Vagina (tissue), 2 donors: ENCODE measurements around the gene DPH3. TPM values are rescaled to one million over a fixed set of nuclear protein-coding genes. Genes with fewer than 3 reads are reported as not detected.

Source experiments
- DNase-seq, 2 donors: peaks; one replicate each; pipeline ENCODE4 v3.0.0-alpha.2; 2017; ENCODE audit errors: extremely low spot score in 2 of 2
- H3K27ac ChIP-seq: fragments of 200-600 bp; sonication (generic); one replicate; pipeline ENCODE4 v1.5.1; 2019
- H3K27me3 ChIP-seq: fragments of 200-600 bp; sonication (generic); one replicate; pipeline ENCODE4 v1.5.1; 2019
- H3K36me3 ChIP-seq, 2 donors: fragments of 200-600 bp; sonication (generic); one replicate each; pipeline ENCODE4 v1.5.1; 2017 to 2019
- H3K4me1 ChIP-seq: fragments of 200-600 bp; sonication (generic); one replicate; pipeline ENCODE4 v1.5.1; 2019
- H3K4me3 ChIP-seq, 2 donors: fragments of 200-600 bp; sonication (generic); 1 replicate in 1 of 2; 2 replicates in 1 of 2; pipeline ENCODE4 v1.5.1; 2016 to 2019
- H3K9me3 ChIP-seq: fragments of 200-600 bp; sonication (generic); one replicate; pipeline ENCODE4 v1.5.1; 2019
- POLR2A ChIP-seq, 2 donors: fragments of 450-650 bp; IDR thresholded peaks; one replicate each; pipeline ENCODE4 v1.6.1; 2017; ENCODE audit warnings: antibody characterized with exemption in 2 of 2, mild to moderate bottlenecking in 2 of 2, moderate library complexity in 2 of 2
- POLR2AphosphoS5 ChIP-seq, 2 donors: sonication (generic); formaldehyde crosslinking; IDR thresholded peaks; one replicate each; pipeline ENCODE4 v1.9.0; 2017; ENCODE audit warnings: antibody characterized with exemption in 2 of 2, mild to moderate bottlenecking in 2 of 2, low read depth in 1 of 2; ENCODE audit not compliant: insufficient read depth in 1 of 2
- intact Hi-C: fragments of 100-400 bp; cut with DNase I; formaldehyde crosslinking; loops from one replicate; pipeline ENCODE4 v1.15.1; 2023
- total RNA-seq: library from RNA; depleted of rRNA; stranded (reverse); fragments of >200 nt; gene quantifications from one replicate; pipeline ENCODE4 v1.2.3, GENCODE V29; 2016
- TF ChIP-seq, protein P1 (sequence below), 3 experiments: fragments of 450-650 bp in 2 of 3; fragments of 200-600 bp in 1 of 3; sonication (generic) in 1 of 3; IDR thresholded peaks; one replicate each; pipeline ENCODE4 v1.5.1; 2017 to 2019; ENCODE audit warnings: antibody characterized with exemption in 3 of 3, mild to moderate bottlenecking in 2 of 3, moderate library complexity in 2 of 3

DPH3 gene
- total RNA-seq, 1 donor from 2014 or later: 14.5 TPM

DNA sequence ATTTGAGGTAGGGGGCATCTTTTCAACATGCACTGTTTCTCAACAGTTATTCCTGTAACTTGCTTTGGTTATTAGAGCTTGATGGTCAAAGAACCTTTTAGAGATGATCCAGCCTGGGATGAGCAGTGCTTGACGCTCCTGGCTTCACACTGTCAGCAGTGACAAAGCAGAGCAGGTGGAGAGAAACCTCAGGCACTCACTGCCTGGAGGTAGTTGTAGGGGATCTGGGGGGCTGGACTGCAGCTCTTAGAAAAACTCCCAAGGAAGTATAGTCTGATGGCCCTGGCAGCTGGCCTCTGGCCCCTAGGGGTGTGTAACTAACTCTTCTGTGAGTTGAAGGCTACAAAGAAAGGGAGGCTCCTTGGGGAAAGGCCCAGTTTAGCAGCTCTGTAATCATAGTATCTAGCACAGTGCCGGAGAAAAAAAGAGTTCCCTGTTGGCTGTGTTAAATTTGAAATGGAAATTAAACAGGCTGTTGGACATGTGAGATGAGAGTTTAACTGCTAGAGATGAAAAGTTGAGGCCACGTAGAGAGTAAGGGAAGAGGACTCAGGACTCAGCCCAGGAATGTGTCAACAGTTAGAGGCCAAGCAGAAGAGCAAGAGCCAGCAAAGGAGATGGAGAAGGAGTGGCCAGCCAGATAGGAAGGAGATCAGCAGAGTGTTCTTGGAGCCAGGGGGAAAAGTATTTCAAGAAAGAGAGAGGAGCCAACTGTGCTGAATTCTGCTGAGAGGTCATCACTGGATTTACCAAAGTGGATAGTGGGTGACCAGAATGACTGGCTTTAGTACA lies 14.5 kb upstream of the DPH3 start:
- DNase-seq: no peak
- TF ChIP-seq, protein P1, sequence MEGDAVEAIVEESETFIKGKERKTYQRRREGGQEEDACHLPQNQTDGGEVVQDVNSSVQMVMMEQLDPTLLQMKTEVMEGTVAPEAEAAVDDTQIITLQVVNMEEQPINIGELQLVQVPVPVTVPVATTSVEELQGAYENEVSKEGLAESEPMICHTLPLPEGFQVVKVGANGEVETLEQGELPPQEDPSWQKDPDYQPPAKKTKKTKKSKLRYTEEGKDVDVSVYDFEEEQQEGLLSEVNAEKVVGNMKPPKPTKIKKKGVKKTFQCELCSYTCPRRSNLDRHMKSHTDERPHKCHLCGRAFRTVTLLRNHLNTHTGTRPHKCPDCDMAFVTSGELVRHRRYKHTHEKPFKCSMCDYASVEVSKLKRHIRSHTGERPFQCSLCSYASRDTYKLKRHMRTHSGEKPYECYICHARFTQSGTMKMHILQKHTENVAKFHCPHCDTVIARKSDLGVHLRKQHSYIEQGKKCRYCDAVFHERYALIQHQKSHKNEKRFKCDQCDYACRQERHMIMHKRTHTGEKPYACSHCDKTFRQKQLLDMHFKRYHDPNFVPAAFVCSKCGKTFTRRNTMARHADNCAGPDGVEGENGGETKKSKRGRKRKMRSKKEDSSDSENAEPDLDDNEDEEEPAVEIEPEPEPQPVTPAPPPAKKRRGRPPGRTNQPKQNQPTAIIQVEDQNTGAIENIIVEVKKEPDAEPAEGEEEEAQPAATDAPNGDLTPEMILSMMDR (IDR thresholded peaks at IDR 0.05): no peak
- TF ChIP-seq POLR2AphosphoS5 (IDR thresholded peaks at IDR 0.05; ENCODE audit: insufficient read depth in 1 of 2, low read depth in 1 of 2) (no peak), POLR2A (IDR thresholded peaks at IDR 0.05) (no peak)
- no peak overlapping the region for H3K4me3 ChIP-seq
- H3K9me3 ChIP-seq: no peaks in the 10 kb centered on the region
- no peaks in the 10 kb centered on the region for H3K4me1 ChIP-seq
- H3K27ac ChIP-seq: no peak overlapping the region
- intact Hi-C loops: no loop called here
- peaks cover 0 to 8% of the 10 kb centered on the region in 2 donors for H3K36me3 ChIP-seq
- no peaks in the 10 kb centered on the region for H3K27me3 ChIP-seq

DNA sequence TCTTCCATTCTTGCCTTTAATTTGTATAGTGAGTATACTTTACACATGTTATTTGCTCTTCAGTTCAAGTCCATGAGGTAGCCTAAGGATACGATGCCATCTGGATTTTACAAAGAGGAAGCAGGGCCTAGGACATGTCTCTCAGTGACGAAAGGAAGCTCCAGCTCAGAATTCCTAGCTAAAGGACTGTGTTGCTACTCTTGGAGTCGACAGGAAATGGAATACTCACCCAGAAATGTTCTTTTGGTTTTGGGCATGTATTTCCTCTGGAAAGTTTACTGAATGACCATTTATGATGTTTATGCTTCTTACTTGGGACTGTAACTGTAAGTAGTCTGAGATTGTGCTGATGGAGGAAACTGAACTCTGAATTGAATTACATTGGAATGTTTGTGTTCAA lies 12.7 kb upstream of the DPH3 start:
- H3K4me3 ChIP-seq: no peak overlapping the region
- intact Hi-C loops: no loop called here
- H3K36me3 ChIP-seq: peaks cover 0 to 8% of the 10 kb centered on the region in 2 donors
- no peak for DNase-seq
- no peaks in the 10 kb centered on the region for H3K4me1 ChIP-seq
- H3K27me3 ChIP-seq: no peaks in the 10 kb centered on the region
- H3K9me3 ChIP-seq: no peaks in the 10 kb centered on the region
- no peak overlapping the region for H3K27ac ChIP-seq
- TF ChIP-seq POLR2A (IDR thresholded peaks at IDR 0.05): no peak
- TF ChIP-seq POLR2AphosphoS5 (IDR thresholded peaks at IDR 0.05; ENCODE audit: insufficient read depth in 1 of 2, low read depth in 1 of 2): no peak
- TF ChIP-seq, protein P1 (IDR thresholded peaks at IDR 0.05): no peak

DNA sequence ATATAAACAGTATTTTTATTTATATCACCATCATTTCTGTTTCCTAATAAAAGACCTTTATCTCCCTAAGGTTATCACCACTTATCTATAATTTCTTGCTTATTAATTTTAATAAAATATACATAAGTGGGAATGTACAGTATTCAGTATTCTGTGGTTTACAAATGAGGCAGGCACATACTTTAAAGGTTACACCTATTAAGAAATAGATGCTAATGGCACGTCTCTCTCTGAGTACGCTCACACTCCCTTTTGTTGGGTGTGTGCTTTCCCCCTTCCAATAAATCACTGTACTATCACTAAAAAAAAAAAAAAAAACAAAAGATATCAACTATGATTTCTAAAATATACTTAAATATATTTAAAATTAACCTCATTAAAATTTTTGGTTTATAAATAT lies 9.1 kb upstream of the DPH3 start:
- no peak for TF ChIP-seq POLR2A (IDR thresholded peaks at IDR 0.05)
- TF ChIP-seq POLR2AphosphoS5 (IDR thresholded peaks at IDR 0.05; ENCODE audit: insufficient read depth in 1 of 2, low read depth in 1 of 2): no peak
- intact Hi-C loops: no loop called here
- Histone ChIP-seq H3K9me3 (no peaks in the 10 kb centered on the region), H3K27me3 (no peaks in the 10 kb centered on the region), H3K27ac (no peak overlapping the region), H3K4me3 (no peak overlapping the region), H3K36me3 (peaks cover 0 to 16% of the 10 kb centered on the region in 2 donors), H3K4me1 (no peaks in the 10 kb centered on the region)
- DNase-seq: no peak

DNA sequence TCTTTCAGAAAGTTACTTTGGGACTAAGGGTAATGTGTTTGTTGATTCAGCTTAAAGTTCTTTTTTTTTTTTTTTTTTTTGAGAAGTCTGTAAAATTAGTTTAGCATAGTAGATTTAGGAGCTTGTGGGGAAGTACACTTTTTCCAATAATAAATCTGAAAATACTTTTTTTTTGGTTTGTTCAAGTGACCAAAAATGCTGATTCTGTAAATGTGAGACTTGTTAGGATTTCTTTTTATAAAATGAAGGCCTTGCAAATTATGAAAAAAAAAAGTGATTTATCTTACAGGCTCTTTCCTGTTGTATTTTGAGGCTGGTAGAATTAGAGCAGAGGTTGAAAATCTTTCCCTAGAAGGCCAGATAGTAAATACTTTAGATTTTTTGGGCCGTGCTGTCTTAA lies 7.8 kb upstream of the DPH3 start:
- no peak for DNase-seq
- H3K4me1 ChIP-seq: no peaks in the 10 kb centered on the region
- H3K4me3 ChIP-seq: no peak overlapping the region
- TF ChIP-seq, protein P1 (IDR thresholded peaks at IDR 0.05): no peak
- TF ChIP-seq POLR2AphosphoS5 (IDR thresholded peaks at IDR 0.05; ENCODE audit: insufficient read depth in 1 of 2, low read depth in 1 of 2) (no peak), POLR2A (IDR thresholded peaks at IDR 0.05) (no peak)
- H3K27ac ChIP-seq: no peak overlapping the region
- no peaks in the 10 kb centered on the region for H3K9me3 ChIP-seq
- intact Hi-C loops: no loop called here
- peaks cover 0 to 13% of the 10 kb centered on the region in 2 donors for H3K36me3 ChIP-seq
- no peaks in the 10 kb centered on the region for H3K27me3 ChIP-seq

DNA sequence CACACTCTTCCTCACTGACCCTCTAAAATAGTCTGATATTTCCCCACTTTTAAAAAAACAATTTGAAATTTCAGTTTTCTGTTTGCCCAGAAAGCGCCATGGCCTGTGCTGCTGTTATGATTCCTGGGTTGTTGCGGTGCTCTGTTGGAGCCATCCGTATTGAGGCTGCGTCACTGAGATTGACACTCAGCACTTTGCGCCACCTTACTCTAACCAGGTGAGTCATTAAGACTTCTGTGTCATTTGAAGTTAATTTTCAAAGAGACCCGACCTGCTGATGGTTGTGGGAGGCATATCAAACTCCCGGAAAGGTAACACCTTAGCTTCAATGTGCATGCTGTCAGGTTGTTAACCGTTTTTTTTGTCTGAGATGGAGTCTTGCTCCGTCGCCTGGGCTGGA lies 6.1 kb upstream of the DPH3 start:
- intact Hi-C loops: no loop called here
- peaks cover 0 to 8% of the 10 kb centered on the region in 2 donors for H3K36me3 ChIP-seq
- TF ChIP-seq POLR2AphosphoS5 (IDR thresholded peaks at IDR 0.05; ENCODE audit: insufficient read depth in 1 of 2, low read depth in 1 of 2) (no peak), POLR2A (IDR thresholded peaks at IDR 0.05) (no peak)
- TF ChIP-seq, protein P1 (IDR thresholded peaks at IDR 0.05): no peak
- no peak for DNase-seq
- no peak overlapping the region for H3K27ac ChIP-seq
- peaks cover 17% of the 10 kb centered on the region for H3K4me1 ChIP-seq
- H3K27me3 ChIP-seq: no peaks in the 10 kb centered on the region
- no peak overlapping the region for H3K4me3 ChIP-seq
- no peaks in the 10 kb centered on the region for H3K9me3 ChIP-seq
